Measurements from ENCODE around the gene CROT.

GRCh38 chr7:87427288-87427687 is 81.8 kb downstream of the CROT start:
- no peak for TF ChIP-seq FOXP2 (optimal IDR thresholded peaks at IDR 0.05; ENCODE audit: control extremely low read depth, extremely low read length, insufficient read depth)
- TF ChIP-seq EZH2 (IDR thresholded peaks at IDR 0.05): no peak
